Keratinocyte (primary cell): ENCODE data around the gene MSH2. TPM values are rescaled to one million over a fixed set of nuclear protein-coding genes. Genes with fewer than 3 reads are reported as not detected.
A peak's percentile ranks its signal among the peaks of the same experiment; 100 is the strongest.

Experiments used
- DNase-seq: peaks from one replicate; pipeline ENCODE4 v3.0.0-alpha.2; 2011; ENCODE audit warnings: low read depth, missing footprints, low spot score
- FAIRE-seq: peaks from 2 replicates; lab custom pipeline; 2011; peaks lifted over from hg19 to GRCh38; lab: Jason Lieb, UNC
- H2AFZ ChIP-seq: 2 replicates; pipeline ENCODE4 v1.6.0; 2012; ENCODE audit warnings: low read length, control low read depth, inconsistent platforms; ENCODE audit not compliant: control insufficient read depth
- H3K27ac ChIP-seq: 2 replicates; pipeline ENCODE4 v1.5.1; 2011; ENCODE audit warnings: low read length; ENCODE audit not compliant: control insufficient read depth, insufficient read depth
- H3K27me3 ChIP-seq: 3 replicates; pipeline ENCODE4 v1.6.0; 2011; ENCODE audit warnings: low read length; ENCODE audit not compliant: control insufficient read depth, insufficient read depth; ENCODE audit errors: extremely low read depth
- H3K36me3 ChIP-seq, 2 experiments: 2 replicates in 1 of 2; 3 replicates in 1 of 2; pipeline ENCODE4 v1.5.1; 2011; ENCODE audit warnings: low read length in 2 of 2, mild to moderate bottlenecking in 1 of 2; ENCODE audit not compliant: control insufficient read depth in 2 of 2, insufficient read depth in 2 of 2; ENCODE audit errors: extremely low read depth in 1 of 2
- H3K4me1 ChIP-seq: 3 replicates; pipeline ENCODE4 v1.5.1; 2011; ENCODE audit warnings: low read length; ENCODE audit not compliant: control insufficient read depth, insufficient read depth; ENCODE audit errors: extremely low read depth
- H3K4me2 ChIP-seq: 3 replicates; pipeline ENCODE4 v1.6.0; 2011; ENCODE audit warnings: low read depth, low read length; ENCODE audit not compliant: control insufficient read depth, insufficient read depth; ENCODE audit errors: extremely low read depth
- H3K4me3 ChIP-seq, 3 experiments: fragments of 200-600 bp in 1 of 3; sonication (generic) in 1 of 3; 2 replicates in 2 of 3; 3 replicates in 1 of 3; pipeline ENCODE4 v1.5.1; 2011 to 2016; ENCODE audit warnings: low read length in 3 of 3, mild to moderate bottlenecking in 3 of 3, control low read depth in 2 of 3, inconsistent platforms in 1 of 3, low read depth in 1 of 3, mixed read lengths in 1 of 3, mixed run types in 1 of 3, moderate library complexity in 1 of 3; ENCODE audit not compliant: control insufficient read depth in 2 of 3, insufficient read depth in 2 of 3; ENCODE audit errors: extremely low read depth in 1 of 3
- H3K79me2 ChIP-seq: 2 replicates; pipeline ENCODE4 v1.6.0; 2012; ENCODE audit warnings: low read length; ENCODE audit not compliant: control insufficient read depth, insufficient read depth
- H3K9ac ChIP-seq: 3 replicates; pipeline ENCODE4 v1.6.0; 2011; ENCODE audit warnings: low read length; ENCODE audit not compliant: control insufficient read depth, insufficient read depth; ENCODE audit errors: extremely low read depth
- H3K9me1 ChIP-seq: 3 replicates; pipeline ENCODE4 v1.6.0; 2011; ENCODE audit warnings: low read length; ENCODE audit not compliant: control insufficient read depth, insufficient read depth; ENCODE audit errors: extremely low read depth
- H3K9me3 ChIP-seq: 2 replicates; pipeline ENCODE4 v1.5.1; 2012; ENCODE audit warnings: low read depth, low read length; ENCODE audit not compliant: control insufficient read depth
- H4K20me1 ChIP-seq: 3 replicates; pipeline ENCODE4 v1.6.0; 2011; ENCODE audit warnings: low read length; ENCODE audit not compliant: control insufficient read depth, insufficient read depth; ENCODE audit errors: extremely low read depth
- CTCF ChIP-seq, 3 experiments: IDR thresholded peaks in 1 of 3; conservative IDR thresholded peaks in 1 of 3; optimal IDR thresholded peaks in 1 of 3; 2 replicates in 2 of 3; 3 replicates in 1 of 3; pipeline versions ENCODE3 to v1.5.1; 2011; ENCODE audit warnings: low read length in 3 of 3, mild to moderate bottlenecking in 3 of 3, moderate library complexity in 2 of 3, control low read depth in 1 of 3, inconsistent platforms in 1 of 3; ENCODE audit not compliant: insufficient read depth in 2 of 3; ENCODE audit errors: extremely low read depth in 1 of 3
- EZH2 ChIP-seq: IDR thresholded peaks from one replicate; pipeline ENCODE4 v1.6.1; 2012; ENCODE audit warnings: inconsistent platforms, mild to moderate bottlenecking, low read length, moderate library complexity
- dilution Hi-C: fragments of 300-500 bp; cut with MboI; formaldehyde crosslinking; loops from one replicate; pipeline ENCODE4 v1.7.0; 2020; ENCODE audit warnings: low sequenced_read_pairs; ENCODE audit not compliant: extremely low pct_ligation_motif_present
- polyA plus RNA-seq, 5 experiments: library from polyadenylated mRNA; depleted of rRNA in 3 of 5; stranded (reverse) in 3 of 5; stranded (forward) in 1 of 5; unstranded in 1 of 5; fragments of >200 nt; gene quantifications; 1 replicate in 1 of 5; 2 replicates in 3 of 5; 3 replicates in 1 of 5; pipeline versions ENCODE4 v1.2.1 to v1.2.3, GENCODE V29; 2011 to 2012; ENCODE audit warnings: missing spikeins in 2 of 5, low read depth in 1 of 5, low replicate concordance in 1 of 5

Gene MSH2
- polyA plus RNA-seq, 1 donor (not counting 4 experiments of a cell fraction or from before 2014, with no cell fraction given) = 16.8 TPM

GRCh38 chr2:47401789-47402554 is 984 bp upstream of the MSH2 start:
- peaks cover 14% of the 10 kb centered on the region for H3K4me1 ChIP-seq
- H3K27ac ChIP-seq = peak overlapping the region; percentile 74
- peak overlapping the region; percentile 77 for H3K9ac ChIP-seq
- peak overlapping the region; percentile 99 for H3K4me2 ChIP-seq
- H3K27me3 ChIP-seq = no peaks in the 10 kb centered on the region
- no peak for FAIRE-seq
- no peaks in the 10 kb centered on the region for H3K9me3 ChIP-seq
- H4K20me1 ChIP-seq = no peaks in the 10 kb centered on the region
- peaks cover 21% of the 10 kb centered on the region for H3K79me2 ChIP-seq
- H3K36me3 ChIP-seq = no peaks in the 10 kb centered on the region
- H2AFZ ChIP-seq = peak overlapping the region; percentile 96
- H3K9me1 ChIP-seq = no peaks in the 10 kb centered on the region
- dilution Hi-C loops = no loop called here
- H3K4me3 ChIP-seq = peak overlapping the region; percentile 83 to 93 (median 89)
- no peak for TF ChIP-seq EZH2
- TF ChIP-seq CTCF (optimal IDR thresholded peaks at IDR 0.05 in 1 of 3, IDR thresholded peaks at IDR 0.05 in 1 of 3, conservative IDR thresholded peaks at IDR 0.05 in 1 of 3; ENCODE audit: extremely low read depth in 1 of 3, insufficient read depth in 2 of 3, low read length in 3 of 3) = no peak
- no peak for DNase-seq

GRCh38 chr2:47402555-47402804 is 476 bp upstream of the MSH2 start:
- no peak for FAIRE-seq

More at GRCh38 chr2:47402555-47402804, 476 bp upstream of the MSH2 start:
- Histone ChIP-seq H3K9ac (peak overlapping the region; percentile 77), H3K9me3 (no peaks in the 10 kb centered on the region), H3K9me1 (no peaks in the 10 kb centered on the region), H3K27me3 (no peaks in the 10 kb centered on the region), H2AFZ (peak overlapping the region; percentile 96), H3K4me3 (peak overlapping the region; percentile 83 to 93 (median 89)), H3K27ac (peak overlapping the region; percentile 74), H3K4me2 (peak overlapping the region; percentile 99), H3K79me2 (peaks cover 26% of the 10 kb centered on the region), H4K20me1 (no peaks in the 10 kb centered on the region), H3K36me3 (no peaks in the 10 kb centered on the region), H3K4me1 (peaks cover 14% of the 10 kb centered on the region)
- no peak for DNase-seq
- TF ChIP-seq CTCF (optimal IDR thresholded peaks at IDR 0.05 in 1 of 3, IDR thresholded peaks at IDR 0.05 in 1 of 3, conservative IDR thresholded peaks at IDR 0.05 in 1 of 3; ENCODE audit: extremely low read depth in 1 of 3, insufficient read depth in 2 of 3, low read length in 3 of 3) (no peak), EZH2 (no peak)
- dilution Hi-C loops = no loop called here
